OCI-LY1 (cell line): ENCODE data around the gene PROKR1.

Source experiments
- EZH2 ChIP-seq: fragments of 200-600 bp; sonication (generic), shearing (Covaris generic); IDR thresholded peaks from 2 replicates; pipeline ENCODE4 v1.8.0; 2017; ENCODE audit warnings: borderline replicate concordance, mixed run types, mild to moderate bottlenecking, antibody characterized with exemption, low read length, moderate library complexity, mixed read lengths
- TF ChIP-seq, protein P1 (sequence below): fragments of 200-600 bp; sonication (generic), shearing (Covaris generic); IDR thresholded peaks from 2 replicates; pipeline ENCODE4 v1.5.1; 2017; ENCODE audit warnings: mild to moderate bottlenecking, antibody characterized with exemption, low read length, moderate library complexity, mixed read lengths

DNA sequence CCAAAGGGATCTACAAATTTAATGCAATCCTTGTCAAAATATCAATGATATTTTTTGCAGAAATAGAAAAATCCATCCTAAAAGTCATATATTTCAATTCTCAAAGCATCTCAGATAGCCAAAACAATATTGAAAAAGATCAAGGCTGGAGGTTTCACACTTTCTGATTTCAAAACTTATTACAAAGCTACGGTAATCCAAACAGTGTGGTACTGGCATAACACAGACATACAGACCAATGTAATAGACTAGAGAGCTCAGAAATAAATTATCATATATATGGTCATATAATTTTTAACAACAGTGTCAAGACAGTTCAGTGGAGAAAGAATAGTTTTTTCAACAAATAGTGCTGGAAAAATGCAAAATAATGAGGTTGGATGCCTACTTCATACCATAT is 40.3 kb upstream of the PROKR1 start:
- no peak for TF ChIP-seq EZH2
- TF ChIP-seq, protein P1, sequence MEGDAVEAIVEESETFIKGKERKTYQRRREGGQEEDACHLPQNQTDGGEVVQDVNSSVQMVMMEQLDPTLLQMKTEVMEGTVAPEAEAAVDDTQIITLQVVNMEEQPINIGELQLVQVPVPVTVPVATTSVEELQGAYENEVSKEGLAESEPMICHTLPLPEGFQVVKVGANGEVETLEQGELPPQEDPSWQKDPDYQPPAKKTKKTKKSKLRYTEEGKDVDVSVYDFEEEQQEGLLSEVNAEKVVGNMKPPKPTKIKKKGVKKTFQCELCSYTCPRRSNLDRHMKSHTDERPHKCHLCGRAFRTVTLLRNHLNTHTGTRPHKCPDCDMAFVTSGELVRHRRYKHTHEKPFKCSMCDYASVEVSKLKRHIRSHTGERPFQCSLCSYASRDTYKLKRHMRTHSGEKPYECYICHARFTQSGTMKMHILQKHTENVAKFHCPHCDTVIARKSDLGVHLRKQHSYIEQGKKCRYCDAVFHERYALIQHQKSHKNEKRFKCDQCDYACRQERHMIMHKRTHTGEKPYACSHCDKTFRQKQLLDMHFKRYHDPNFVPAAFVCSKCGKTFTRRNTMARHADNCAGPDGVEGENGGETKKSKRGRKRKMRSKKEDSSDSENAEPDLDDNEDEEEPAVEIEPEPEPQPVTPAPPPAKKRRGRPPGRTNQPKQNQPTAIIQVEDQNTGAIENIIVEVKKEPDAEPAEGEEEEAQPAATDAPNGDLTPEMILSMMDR = no peak
